Omental fat pad (tissue), 4 donors: Measurements from ENCODE around the gene OTUD6A. TPM values are rescaled to one million over a fixed set of nuclear protein-coding genes. Genes with fewer than 3 reads are reported as not detected.

Source experiments
- ATAC-seq: fragments of 150-250 bp; one replicate; pipeline ENCODE4 v1.9.1; 2016; ENCODE audit warnings: mild to moderate bottlenecking, moderate library complexity; ENCODE audit not compliant: low FRiP score
- DNase-seq: peaks from one replicate; pipeline ENCODE4 v3.0.0-alpha.2; 2019; ENCODE audit warnings: low spot score
- CTCF ChIP-seq, 3 donors: fragments of 450-650 bp; IDR thresholded peaks; one replicate each; pipeline ENCODE4 v1.5.1; 2016 to 2017; ENCODE audit warnings: antibody characterized with exemption in 3 of 3, mild to moderate bottlenecking in 3 of 3, moderate library complexity in 2 of 3
- total RNA-seq, 4 donors: library from RNA; depleted of rRNA; stranded (reverse); fragments of >200 nt; gene quantifications; one replicate each; pipeline ENCODE4 v1.1.0, GENCODE V29; 2016

OTUD6A gene
- total RNA-seq, 4 donors from 2014 or later, result not detected

GRCh38 chrX:70038515-70038914, 23.7 kb upstream of the OTUD6A start:
- DNase-seq (no peak), ATAC-seq (no peak)
- TF ChIP-seq CTCF (IDR thresholded peaks at IDR 0.05), result no peak

DNA sequence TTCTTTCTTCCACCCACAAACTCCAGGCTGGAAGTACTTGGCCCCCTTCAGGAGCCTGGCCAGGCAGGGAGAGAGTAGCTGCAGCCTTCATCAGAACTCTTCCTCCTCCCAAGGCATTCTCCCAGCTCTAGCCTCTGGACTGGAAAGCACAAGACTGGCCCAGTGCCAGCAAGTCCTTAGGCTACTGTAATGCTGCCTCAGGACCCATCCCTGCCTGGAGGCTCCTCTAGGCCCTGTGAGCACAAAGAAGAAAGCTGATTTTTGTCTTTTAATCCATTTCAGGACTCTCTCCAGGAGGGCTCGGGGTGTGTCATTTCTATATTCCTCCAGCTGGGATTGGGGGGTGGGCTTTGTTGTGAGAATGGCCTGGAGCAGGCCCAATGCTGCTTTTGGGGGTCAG, 23.3 kb upstream of the OTUD6A start:
- no peak for DNase-seq
- ATAC-seq, result no peak
- no peak for TF ChIP-seq CTCF (IDR thresholded peaks at IDR 0.05)

DNA sequence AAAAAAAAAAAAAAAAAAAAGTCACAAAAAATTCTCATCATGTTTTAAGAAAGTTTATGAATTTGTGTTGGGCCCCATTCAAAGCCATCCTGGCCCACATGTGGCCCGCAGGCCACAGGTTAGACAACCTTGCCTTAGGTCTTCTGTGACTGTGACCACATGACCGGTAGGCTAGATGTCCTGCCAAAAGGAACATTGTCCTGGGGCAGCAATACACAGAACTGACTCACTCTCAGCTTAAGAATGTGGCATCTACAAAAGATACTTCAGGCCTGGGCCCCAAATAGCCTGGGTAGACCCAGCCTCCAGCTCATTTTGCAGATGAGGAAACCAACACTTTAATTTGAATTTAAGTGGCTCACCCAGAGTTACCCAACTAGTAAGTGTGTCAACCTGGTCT, 22.5 kb upstream of the OTUD6A start:
- ATAC-seq (no peak), DNase-seq (no peak)
- TF ChIP-seq CTCF (IDR thresholded peaks at IDR 0.05), result no peak

- no peak for TF ChIP-seq CTCF (IDR thresholded peaks at IDR 0.05)
- no peak for DNase-seq
- ATAC-seq, result no peak
Observed at GRCh38 chrX:70041993-70042392, 20.3 kb upstream of the OTUD6A start.

DNA sequence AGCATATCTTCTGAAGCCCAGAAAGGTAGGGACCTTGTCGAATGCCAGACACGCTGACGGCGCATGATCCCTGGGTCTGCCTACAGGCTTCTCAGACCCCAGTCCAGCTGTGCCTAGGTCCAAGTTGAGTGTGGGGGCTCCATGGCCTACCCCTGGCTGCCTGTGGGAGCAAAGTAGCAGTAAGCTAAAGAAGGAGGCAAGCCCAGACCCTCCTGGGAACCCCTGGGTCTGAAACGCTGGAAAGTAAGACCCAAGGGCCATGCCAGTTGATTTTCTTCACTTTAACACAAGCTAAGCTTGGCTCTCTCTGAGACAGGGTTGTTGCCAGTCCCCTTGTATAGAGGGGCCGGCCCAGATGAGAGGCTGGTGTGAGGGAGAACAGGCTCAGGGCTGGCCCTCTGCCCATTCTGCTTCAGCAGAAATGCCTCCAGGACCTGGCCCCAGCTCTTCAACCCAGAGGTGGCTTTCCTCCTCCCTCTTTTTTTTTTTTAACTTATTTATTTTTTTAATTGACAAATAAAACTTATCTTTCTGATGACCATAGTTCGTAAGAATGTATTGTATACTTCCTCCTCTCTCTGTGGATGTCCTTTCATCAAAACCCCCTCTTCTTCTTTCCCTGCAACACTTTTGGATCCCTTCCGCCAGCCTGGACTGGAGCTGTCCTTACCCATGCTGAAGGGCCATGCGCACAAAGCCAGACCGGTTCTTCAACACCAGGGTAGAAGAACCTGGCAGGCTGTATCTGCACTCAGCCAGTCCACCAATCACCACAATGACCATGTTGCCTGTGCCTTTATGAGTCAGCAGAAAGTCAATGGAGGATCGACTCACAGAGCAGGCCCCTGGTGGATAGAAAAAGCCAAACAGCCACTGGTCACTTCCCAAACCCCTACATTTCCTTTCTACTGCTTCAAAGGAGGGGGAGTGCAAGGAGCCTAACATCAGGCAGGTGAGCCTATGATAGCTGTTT, 19.6 kb upstream of the OTUD6A start:
- no peak for TF ChIP-seq CTCF (IDR thresholded peaks at IDR 0.05)

GRCh38 chrX:70043685-70044084, 18.6 kb upstream of the OTUD6A start:
- no peak for TF ChIP-seq CTCF (IDR thresholded peaks at IDR 0.05)
- DNase-seq, result no peak
- ATAC-seq, result no peak

More for the DNA sequence above, 19.6 kb upstream of the OTUD6A start:
- DNase-seq (no peak), ATAC-seq (no peak)
